WTC11 (cell line): ENCODE data around the gene MAP2K1. TPM values are rescaled to one million over a fixed set of nuclear protein-coding genes. Genes with fewer than 3 reads are reported as not detected.
A peak's percentile ranks its signal among the peaks of the same experiment; 100 is the strongest.
"Not testable (repeated sequence)": the region's sequence is repeated elsewhere in the genome, so short reads cannot be mapped to it uniquely, and the experiment has no call there.

Experiments
- ATAC-seq: fragments of 200-7000 bp; cut with Tn5 transposase; 2 replicates; pipeline ENCODE4 v1.10.0; 2021; ENCODE audit warnings: mild to moderate bottlenecking, moderate library complexity
- CTCF ChIA-PET: fragments of 300-600 bp; sonication (Branson Sonifier 250); formaldehyde crosslinking; loops from one replicate; lab custom pipeline; 2021; ENCODE audit warnings: antibody characterized with exemption; lab: Charles Lee
- POLR2A ChIA-PET: fragments of 350-600 bp; sonication (Branson Sonifier 250); formaldehyde crosslinking; loops from one replicate; lab custom pipeline; 2021; ENCODE audit warnings: antibody characterized with exemption; lab: Charles Lee
- DNase-seq: peaks from one replicate; pipeline ENCODE4 v3.0.0; 2021; ENCODE audit warnings: low spot score
- H3K27ac Mint-ChIP-seq: 2 replicates; pipeline ENCODE4 v1.8.0; 2021; ENCODE audit warnings: mixed read lengths
- H3K27me3 Mint-ChIP-seq: 2 replicates; pipeline ENCODE4 v1.8.0; 2021; ENCODE audit warnings: low read depth, mild to moderate bottlenecking, moderate library complexity, mixed read lengths
- H3K36me3 Mint-ChIP-seq: 2 replicates; pipeline ENCODE4 v1.8.0; 2021; ENCODE audit warnings: mixed read lengths
- H3K4me1 Mint-ChIP-seq: 2 replicates; pipeline ENCODE4 v1.8.0; 2022; ENCODE audit warnings: mixed read lengths
- H3K4me3 Mint-ChIP-seq: 2 replicates; pipeline ENCODE4 v1.8.0; 2021; ENCODE audit warnings: mild to moderate bottlenecking, moderate library complexity, mixed read lengths
- H3K9me3 Mint-ChIP-seq: 2 replicates; pipeline ENCODE4 v1.8.0; 2021; ENCODE audit warnings: mixed read lengths
- AR ChIP-seq: fragments of 250-450 bp; sonication (Bioruptor Pico); IDR thresholded peaks from 2 replicates; pipeline ENCODE4 v1.9.0; 2021; ENCODE audit warnings: mild to moderate bottlenecking
- ATF1 ChIP-seq: sonication (generic); formaldehyde crosslinking; IDR thresholded peaks from 2 replicates; pipeline ENCODE4 v1.8.1; 2023; ENCODE audit warnings: mild to moderate bottlenecking, moderate library complexity, missing genetic modification reagents
- ATF2 ChIP-seq: sonication (generic); formaldehyde crosslinking; IDR thresholded peaks from 2 replicates; pipeline ENCODE4 v1.8.1; 2022; ENCODE audit warnings: low read depth, missing genetic modification reagents, borderline replicate concordance
- ATF3 ChIP-seq: sonication (generic); formaldehyde crosslinking; conservative IDR thresholded peaks from 2 replicates; pipeline ENCODE4 v1.8.1; 2022; ENCODE audit warnings: mild to moderate bottlenecking, missing genetic modification reagents
- CDX4 ChIP-seq: fragments of 250-450 bp; sonication (Bioruptor Pico); IDR thresholded peaks from 2 replicates; pipeline ENCODE4 v1.9.0; 2021; ENCODE audit warnings: moderate library complexity, mild to moderate bottlenecking, inconsistent platforms, borderline replicate concordance
- CREB1 ChIP-seq: sonication (generic); formaldehyde crosslinking; IDR thresholded peaks from 2 replicates; pipeline ENCODE4 v1.8.0; 2023; ENCODE audit warnings: mild to moderate bottlenecking, missing genetic modification reagents
- CREM ChIP-seq: sonication (generic); formaldehyde crosslinking; IDR thresholded peaks from 2 replicates; pipeline ENCODE4 v1.8.1; 2022; ENCODE audit warnings: mild to moderate bottlenecking, missing genetic modification reagents, moderate library complexity
- ERG ChIP-seq: fragments of 250-450 bp; sonication (Bioruptor Pico); IDR thresholded peaks from 2 replicates; pipeline ENCODE4 v1.8.0; 2021; ENCODE audit warnings: mild to moderate bottlenecking
- ESRRA ChIP-seq: sonication (generic); formaldehyde crosslinking; IDR thresholded peaks from 2 replicates; pipeline ENCODE4 v1.8.1; 2022; ENCODE audit warnings: mild to moderate bottlenecking, missing genetic modification reagents, borderline replicate concordance
- GABPB1 ChIP-seq: sonication (generic); formaldehyde crosslinking; IDR thresholded peaks from 2 replicates; pipeline ENCODE4 v1.8.1; 2023; ENCODE audit warnings: mild to moderate bottlenecking, missing genetic modification reagents
- NFATC4 ChIP-seq: fragments of 250-450 bp; sonication (Bioruptor Pico); IDR thresholded peaks from 2 replicates; pipeline ENCODE4 v1.9.0; 2021; ENCODE audit warnings: mild to moderate bottlenecking
- NR3C1 ChIP-seq: sonication (generic); formaldehyde crosslinking; conservative IDR thresholded peaks from 2 replicates; pipeline ENCODE4 v1.8.1; 2023; ENCODE audit warnings: low read depth, mild to moderate bottlenecking, missing genetic modification reagents
- SMAD4 ChIP-seq: sonication (generic); formaldehyde crosslinking; IDR thresholded peaks from 2 replicates; pipeline ENCODE4 v1.8.0; 2022; ENCODE audit warnings: mild to moderate bottlenecking, missing genetic modification reagents
- TEAD4 ChIP-seq: sonication (generic); formaldehyde crosslinking; IDR thresholded peaks from 2 replicates; pipeline ENCODE4 v1.8.0; 2022; ENCODE audit warnings: mild to moderate bottlenecking, missing genetic modification reagents
- USF2 ChIP-seq: sonication (generic); formaldehyde crosslinking; IDR thresholded peaks from 2 replicates; pipeline ENCODE4 v1.8.1; 2023; ENCODE audit warnings: mild to moderate bottlenecking, missing genetic modification reagents, moderate library complexity
- ZBTB21 ChIP-seq: sonication (generic); formaldehyde crosslinking; IDR thresholded peaks from 2 replicates; pipeline ENCODE4 v1.8.1; 2023; ENCODE audit warnings: mild to moderate bottlenecking, missing genetic modification reagents, borderline replicate concordance
- ZNF232 ChIP-seq: sonication (generic); formaldehyde crosslinking; IDR thresholded peaks from 2 replicates; pipeline ENCODE4 v1.8.0; 2022; ENCODE audit warnings: mild to moderate bottlenecking, missing genetic modification reagents
- ZSCAN18 ChIP-seq: fragments of 250-450 bp; sonication (Bioruptor Pico); IDR thresholded peaks from 2 replicates; pipeline ENCODE4 v2.1.2; 2022; ENCODE audit warnings: mild to moderate bottlenecking, moderate library complexity
- total RNA-seq: library from RNA; stranded (reverse); gene quantifications from 3 replicates; pipeline ENCODE4 v1.2.3, GENCODE V29; 2021

MAP2K1 gene
- total RNA-seq, 1 experiment from 2014 or later, result 93.0 TPM

- no peaks in the 10 kb centered on the region for H3K27me3 Mint-ChIP-seq
- CTCF ChIA-PET, result interaction anchor here (0.9 to 1.3 kb wide), 2 partner anchors 18 to 127 kb away, joined by 4 to 5 read pairs; partner anchors contain the start of gene SNAPC5
- peak; percentile 48 for ATAC-seq
- TF ChIP-seq GABPB1 (CRISPR knock-in tag), result peak; percentile 89
- no peak for TF ChIP-seq USF2 (CRISPR knock-in tag)
- peak overlapping the region; percentile 91 for H3K27ac Mint-ChIP-seq
- H3K4me1 Mint-ChIP-seq, result peaks cover 15% of the 10 kb centered on the region
- H3K36me3 Mint-ChIP-seq, result peaks cover 7% of the 10 kb centered on the region; the same call in 1 of the 2 replicates
- peaks cover 9% of the 10 kb centered on the region for H3K9me3 Mint-ChIP-seq
- POLR2A ChIA-PET, result interaction anchor here (0.6 kb wide), 2 partner anchors 54 to 188 kb away, joined by 4 to 6 read pairs; no protein-coding TSS in a partner anchor
- no peak for DNase-seq
- no peak overlapping the region for H3K4me3 Mint-ChIP-seq
These were observed 16.7 kb upstream of the MAP2K1 start for GRCh38 chr15:66369773-66370651.

GRCh38 chr15:66374179-66374578 lies 12.5 kb upstream of the MAP2K1 start:
- peaks cover 7% of the 10 kb centered on the region; the same call in 1 of the 2 replicates for H3K36me3 Mint-ChIP-seq
- no peak for ATAC-seq
- ChIA-PET POLR2A (no interaction called here), CTCF (no interaction called here)
- peaks cover 15% of the 10 kb centered on the region for H3K4me1 Mint-ChIP-seq
- no peak overlapping the region for H3K4me3 Mint-ChIP-seq
- no peak overlapping the region for H3K27ac Mint-ChIP-seq
- DNase-seq, result no peak
- TF ChIP-seq CREB1 (CRISPR knock-in tag), result no peak
- no peak for TF ChIP-seq AR (CRISPR knock-in tag)
- no peak for TF ChIP-seq ATF1 (CRISPR knock-in tag)
- no peak for TF ChIP-seq ATF2 (CRISPR knock-in tag)
- TF ChIP-seq, all 79 proteins: peak for 0
- Mint-ChIP-seq H3K27me3 (no peaks in the 10 kb centered on the region; the same call in 1 of the 2 replicates), H3K9me3 (peaks cover 10% of the 10 kb centered on the region)

- no peak for DNase-seq
- peaks cover 7% of the 10 kb centered on the region; the same call in 1 of the 2 replicates for H3K36me3 Mint-ChIP-seq
- ChIA-PET CTCF (no interaction called here), POLR2A (no interaction called here)
- no peaks in the 10 kb centered on the region; the same call in 1 of the 2 replicates for H3K27me3 Mint-ChIP-seq
- peaks cover 10% of the 10 kb centered on the region for H3K9me3 Mint-ChIP-seq
- TF ChIP-seq CREM (no peak), ZBTB21 (CRISPR knock-in tag) (no peak), NR3C1 (CRISPR knock-in tag) (no peak), CDX4 (CRISPR knock-in tag) (no peak), ESRRA (CRISPR knock-in tag) (no peak), ZSCAN18 (CRISPR knock-in tag) (no peak), TEAD4 (CRISPR knock-in tag) (no peak), NFATC4 (CRISPR knock-in tag) (no peak), ATF3 (no peak), ERG (CRISPR knock-in tag) (no peak), ZNF232 (CRISPR knock-in tag) (no peak), SMAD4 (CRISPR knock-in tag) (no peak)
- no peak for ATAC-seq
- H3K4me1 Mint-ChIP-seq, result no peaks in the 10 kb centered on the region
- 0 out of 2 replicates have a peak overlapping the region, but pooled peaks have one; percentile 36 for H3K27ac Mint-ChIP-seq
- no peak overlapping the region for H3K4me3 Mint-ChIP-seq
These were observed 7.8 kb upstream of the MAP2K1 start for GRCh38 chr15:66378814-66379430.

GRCh38 chr15:66381376-66381775 lies 5.3 kb upstream of the MAP2K1 start:
- H3K9me3 Mint-ChIP-seq, DNase-seq, H3K27me3 Mint-ChIP-seq, H3K4me1 Mint-ChIP-seq, CTCF ChIA-PET, H3K4me3 Mint-ChIP-seq, H3K27ac Mint-ChIP-seq, ATAC-seq, H3K36me3 Mint-ChIP-seq, POLR2A ChIA-PET: not testable (repeated sequence)
